ENCODE results near the gene ALPI. TPM values are rescaled to one million over a fixed set of nuclear protein-coding genes. Genes with fewer than 3 reads are reported as not detected.

ALPI gene
- total and polyA plus RNA-seq, 2 donors (not counting 1 experiment from before 2014, with no cell fraction given): not detected

- WGBS (ENCODE audit: insufficient coverage): 89% methylated on average over 16 of the region's 21 CpGs
Measured at GRCh38 chr2:232457121-232458011, 1.4 kb downstream of the ALPI start.

More at GRCh38 chr2:232457121-232458011, 1.4 kb downstream of the ALPI start:
- no peak for TF ChIP-seq EZH2 (IDR thresholded peaks at IDR 0.05; ENCODE audit: borderline replicate concordance, insufficient read depth, low read depth, low read length, poor library complexity, severe bottlenecking)
- no peak for TF ChIP-seq CTCF (IDR thresholded peaks at IDR 0.05)
- Histone ChIP-seq H3K9me3 (ENCODE audit: control extremely low read depth in 1 of 3, control insufficient read depth in 2 of 3, insufficient read depth in 1 of 3, low read length in 2 of 3) (peaks cover 0 to 8% (median 0%) of the 10 kb centered on the region in 3 donors), H3K36me3 (replicated peaks in 1 of 2; ENCODE audit: control extremely low read depth in 1 of 2, control insufficient read depth in 1 of 2, extremely low read depth in 1 of 2, insufficient read depth in 2 of 2, low read length in 1 of 2) (no peaks in the 10 kb centered on the region), H3K27ac (ENCODE audit: low read length in 2 of 2) (no peak overlapping the region), H3K4me2 (replicated peaks; ENCODE audit: low read depth, low read length, poor library complexity, severe bottlenecking) (no peak overlapping the region), H3K79me2 (ENCODE audit: control insufficient read depth, insufficient read depth, low read length) (no peaks in the 10 kb centered on the region), H4K20me1 (ENCODE audit: control insufficient read depth, insufficient read depth, low read length, poor library complexity, severe bottlenecking) (no peaks in the 10 kb centered on the region), H2AFZ (ENCODE audit: insufficient read depth, low read depth, low read length, poor library complexity, severe bottlenecking) (no peak overlapping the region), H3K4me3 (ENCODE audit: control extremely low read depth in 1 of 5, extremely low read depth in 1 of 5, insufficient read depth in 1 of 5, low read depth in 2 of 5, low read length in 4 of 5) (no peak overlapping the region), H3K4me1 (ENCODE audit: control insufficient read depth in 2 of 2, insufficient read depth in 2 of 2, low read length in 2 of 2) (no peaks in the 10 kb centered on the region), H3K9ac (ENCODE audit: low read length) (no peak overlapping the region), H3K27me3 (replicated peaks in 1 of 4; ENCODE audit: control extremely low read depth in 1 of 4, control insufficient read depth in 3 of 4, insufficient read depth in 4 of 4, low read length in 3 of 4) (peaks cover 0 to 11% (median 0%) of the 10 kb centered on the region in 4 experiments)
- ATAC-seq (ENCODE audit: low read depth) (no peak), DNase-seq (no peak)
- POLR2A ChIA-PET: no interaction called here
- intact Hi-C loops (cut with micrococcal nuclease): no loop called here
- no peaks in the 10 kb centered on the region for H3K4me1 Mint-ChIP-seq
- no peaks in the 10 kb centered on the region for H3K9me3 Mint-ChIP-seq (ENCODE audit: insufficient read depth)
- no peak overlapping the region for H3K4me3 Mint-ChIP-seq
- no peak overlapping the region for H3K27ac Mint-ChIP-seq
- peaks cover 23% of the 10 kb centered on the region for H3K27me3 Mint-ChIP-seq
- CTCF ChIA-PET: no interaction called here

All from B cell (primary cell).